ENCODE data around the gene DHRS9.

GRCh38 chr2:169091256-169091655, 21.9 kb downstream of the DHRS9 start:
- TF ChIP-seq POLR2A (IDR thresholded peaks at IDR 0.05; ENCODE audit: low read length) = no peak
- no peak for TF ChIP-seq CTCF (IDR thresholded peaks at IDR 0.05)
- TF ChIP-seq REST (IDR thresholded peaks at IDR 0.05) = no peak
- TF ChIP-seq USF2 (IDR thresholded peaks at IDR 0.05) = no peak
- no peak for TF ChIP-seq CHD2 (IDR thresholded peaks at IDR 0.05; ENCODE audit: low read length, partially characterized antibody)
- no peak for TF ChIP-seq CEBPB (IDR thresholded peaks at IDR 0.05)
- no peak for TF ChIP-seq ESRRA (IDR thresholded peaks at IDR 0.05; ENCODE audit: borderline replicate concordance, low read length)
- TF ChIP-seq RARB (CRISPR knock-in tag; IDR thresholded peaks at IDR 0.05) = no peak
- no peak for TF ChIP-seq BCL3 (IDR thresholded peaks at IDR 0.05)
- no peak for TF ChIP-seq FOSB (CRISPR knock-in tag; IDR thresholded peaks at IDR 0.05)
- no peak for TF ChIP-seq ZSCAN20 (CRISPR knock-in tag; IDR thresholded peaks at IDR 0.05)
- TF ChIP-seq SREBF2 (IDR thresholded peaks at IDR 0.05) = no peak
